Psoas muscle (tissue), 8 donors: Measurements from ENCODE around the gene TEX51. TPM values are rescaled to one million over a fixed set of nuclear protein-coding genes. Genes with fewer than 3 reads are reported as not detected.

Source experiments
- ATAC-seq, 4 donors: fragments of 200-7000 bp; cut with Tn5 transposase; one replicate each; pipeline ENCODE4 v1.9.1; 2020; ENCODE audit warnings: moderate library complexity in 3 of 4, mild to moderate bottlenecking in 2 of 4
- DNase-seq, 2 donors: peaks; one replicate each; pipeline ENCODE4 v3.0.0-alpha.2; 2020
- H3K27ac ChIP-seq: fragments of 200-600 bp; one replicate; pipeline ENCODE4 v1.8.0; 2022
- H3K27me3 ChIP-seq, 3 donors: fragments of 200-600 bp in 1 of 3; one replicate each; pipeline versions ENCODE4 v1.6.1 to v1.8.0; 2013 to 2022; ENCODE audit warnings: low read length in 2 of 3, mild to moderate bottlenecking in 2 of 3, moderate library complexity in 1 of 3; ENCODE audit not compliant: insufficient read depth in 3 of 3
- H3K36me3 ChIP-seq, 2 donors: fragments of 200-600 bp in 1 of 2; one replicate each; pipeline versions ENCODE4 v1.6.1 to v1.8.0; 2013 to 2022; ENCODE audit warnings: low read depth in 1 of 2, mild to moderate bottlenecking in 1 of 2, moderate library complexity in 1 of 2; ENCODE audit not compliant: insufficient read depth in 1 of 2
- H3K4me1 ChIP-seq: fragments of 200-600 bp; one replicate; pipeline ENCODE4 v1.8.0; 2022
- H3K4me3 ChIP-seq: fragments of 200-600 bp; one replicate; pipeline ENCODE4 v1.8.0; 2022; ENCODE audit warnings: mild to moderate bottlenecking
- H3K9me3 ChIP-seq: fragments of 200-600 bp; one replicate; pipeline ENCODE4 v1.8.0; 2022
- WGBS, 3 donors: extraction: QIAGEN DNeasy Blood & Tissue Kit; methylation state at CpG; one replicate each; pipeline versions ENCODE4 v1.1.6 to v1.1.7; 2013; 5-methylcytosine and 5-hydroxymethylcytosine counted together
- intact Hi-C, 2 donors: fragments of 100-400 bp; cut with DNase I; formaldehyde crosslinking; loops; one replicate each; pipeline versions ENCODE4 v1.11.0 to v1.14.2; 2022
- polyA plus RNA-seq, 3 donors: library from polyadenylated mRNA; stranded (reverse); fragments of 200-250 nt; gene quantifications; one replicate each; pipeline ENCODE4 v1.2.3, GENCODE V29; 2013
- total RNA-seq, 4 donors: library from RNA; stranded (reverse); fragmentation: NEBNext Ultra II Directional in 2 of 4; extraction: Animal tissue kit (Norgen Biotek cat#: 25700) in 2 of 4; gene quantifications; one replicate each; pipeline versions ENCODE4 v1.2.1 to v1.2.4, GENCODE V29; 2021 to 2023
- TF ChIP-seq, protein P1 (sequence below): fragments of 200-600 bp; IDR thresholded peaks from one replicate; pipeline ENCODE4 v1.8.0; 2022; ENCODE audit warnings: antibody characterized with exemption
- donor health status: healthy with polysubstance abuse.
- donor health status: DM: no; HTN: no; CAD: no; lungs with moderate emphysema.
- donor health status: Bipolar disorder and iron deficiency.
- donor health status: healthy.
- donor health status: DM: yes; HTN: yes; CAD: no.
- donor health status: DM: no; HTN: no; CAD: no.
- donor health status: DM: no; HTN: no; CAD: no.
- donor health status: DM: yes; HTN: yes; CAD: no.

TEX51 gene
- total and polyA plus RNA-seq, 7 donors, result not detected

DNA sequence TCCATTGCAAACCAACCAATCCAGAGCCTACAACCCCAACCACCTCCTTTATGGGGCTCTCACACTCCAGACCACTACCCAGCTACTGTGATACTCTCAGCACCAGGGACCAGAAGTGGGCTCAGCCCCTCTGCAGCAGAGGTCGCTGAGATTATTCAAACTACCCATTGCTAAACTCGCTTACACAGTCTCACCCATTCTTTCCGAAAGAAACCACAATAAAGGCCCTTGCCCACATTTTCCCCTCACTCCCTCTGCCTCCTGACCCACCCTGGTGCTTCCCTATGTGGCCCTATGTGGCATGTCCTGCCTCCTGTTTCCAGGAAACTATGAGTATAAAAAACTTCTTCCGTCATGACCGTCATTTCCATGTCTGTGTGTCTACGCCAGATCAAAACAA lies 10.7 kb downstream of the TEX51 start:
- peaks cover 0 to 2% (median 0%) of the 10 kb centered on the region in 3 donors for H3K27me3 ChIP-seq
- TF ChIP-seq, protein P1, sequence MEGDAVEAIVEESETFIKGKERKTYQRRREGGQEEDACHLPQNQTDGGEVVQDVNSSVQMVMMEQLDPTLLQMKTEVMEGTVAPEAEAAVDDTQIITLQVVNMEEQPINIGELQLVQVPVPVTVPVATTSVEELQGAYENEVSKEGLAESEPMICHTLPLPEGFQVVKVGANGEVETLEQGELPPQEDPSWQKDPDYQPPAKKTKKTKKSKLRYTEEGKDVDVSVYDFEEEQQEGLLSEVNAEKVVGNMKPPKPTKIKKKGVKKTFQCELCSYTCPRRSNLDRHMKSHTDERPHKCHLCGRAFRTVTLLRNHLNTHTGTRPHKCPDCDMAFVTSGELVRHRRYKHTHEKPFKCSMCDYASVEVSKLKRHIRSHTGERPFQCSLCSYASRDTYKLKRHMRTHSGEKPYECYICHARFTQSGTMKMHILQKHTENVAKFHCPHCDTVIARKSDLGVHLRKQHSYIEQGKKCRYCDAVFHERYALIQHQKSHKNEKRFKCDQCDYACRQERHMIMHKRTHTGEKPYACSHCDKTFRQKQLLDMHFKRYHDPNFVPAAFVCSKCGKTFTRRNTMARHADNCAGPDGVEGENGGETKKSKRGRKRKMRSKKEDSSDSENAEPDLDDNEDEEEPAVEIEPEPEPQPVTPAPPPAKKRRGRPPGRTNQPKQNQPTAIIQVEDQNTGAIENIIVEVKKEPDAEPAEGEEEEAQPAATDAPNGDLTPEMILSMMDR, result no peak
- no peak for DNase-seq
- H3K4me3 ChIP-seq, result no peak overlapping the region
- intact Hi-C loops, result no loop called here
- ATAC-seq, result no peak
- no peaks in the 10 kb centered on the region for H3K36me3 ChIP-seq
- no peaks in the 10 kb centered on the region for H3K9me3 ChIP-seq
- no peaks in the 10 kb centered on the region for H3K4me1 ChIP-seq
- H3K27ac ChIP-seq, result no peak overlapping the region
- WGBS, 3 donors, result 62 to 76% (median 72%) methylated on average over 6 of the region's 6 CpGs

DNA sequence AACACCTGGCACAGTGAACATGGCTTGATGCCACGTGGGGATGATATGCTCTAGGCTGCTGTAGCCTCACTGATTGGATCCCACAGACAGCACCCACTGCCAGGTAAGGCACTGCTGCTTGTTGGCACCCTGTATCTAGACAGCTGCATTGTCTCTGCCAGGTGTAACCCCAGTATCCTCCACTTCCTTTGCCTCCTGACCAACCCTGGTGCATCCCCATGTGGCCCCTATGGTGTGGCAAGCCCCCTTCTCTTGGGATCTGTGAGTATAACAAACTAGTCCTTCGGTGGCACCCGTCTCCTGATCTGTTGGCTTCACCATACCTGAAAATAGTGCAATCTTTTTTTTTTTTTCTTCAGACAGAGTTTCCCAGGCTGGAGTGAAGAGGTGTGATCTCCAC lies 11.1 kb downstream of the TEX51 start:
- intact Hi-C loops, result no loop called here
- H3K4me1 ChIP-seq, result no peaks in the 10 kb centered on the region
- no peak for DNase-seq
- no peaks in the 10 kb centered on the region for H3K36me3 ChIP-seq
- H3K27me3 ChIP-seq, result peaks cover 0 to 2% (median 0%) of the 10 kb centered on the region in 3 donors
- no peak for ATAC-seq
- H3K4me3 ChIP-seq, result no peak overlapping the region
- 85 to 91% (median 87%) methylated on average over 3 of the region's 3 CpGs for WGBS, 3 donors
- H3K9me3 ChIP-seq, result no peaks in the 10 kb centered on the region
- H3K27ac ChIP-seq, result no peak overlapping the region
- TF ChIP-seq, protein P1, result no peak

DNA sequence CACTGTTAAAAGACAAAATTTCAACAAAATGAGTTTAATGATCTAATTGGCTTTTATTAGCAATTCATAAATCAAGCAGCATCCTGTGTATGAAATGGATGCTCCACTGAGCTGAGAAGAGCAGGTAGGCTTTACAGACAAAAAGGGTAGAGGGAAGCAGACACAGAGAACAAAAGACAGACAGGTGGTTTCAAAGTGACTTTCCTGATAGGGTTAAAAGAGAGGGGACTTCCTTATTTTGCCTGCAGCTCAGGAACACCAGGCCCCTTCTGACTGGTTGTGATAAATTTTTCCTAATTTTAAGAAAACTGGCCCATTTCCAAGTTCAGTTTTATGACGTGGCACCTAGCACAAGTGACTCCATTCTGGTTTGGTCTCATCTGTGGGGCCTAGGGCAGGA lies 11.9 kb downstream of the TEX51 start:
- ATAC-seq (no peak), DNase-seq (no peak)
- H3K9me3 ChIP-seq, result no peaks in the 10 kb centered on the region
- intact Hi-C loops, result no loop called here
- WGBS, 3 donors, result 33 to 57% (median 40%) methylated on average over 1 of the region's 1 CpG
- H3K27me3 ChIP-seq, result peaks cover 0 to 2% (median 0%) of the 10 kb centered on the region in 3 donors
- no peaks in the 10 kb centered on the region for H3K4me1 ChIP-seq
- TF ChIP-seq, protein P1, result no peak
- no peak overlapping the region for H3K4me3 ChIP-seq
- no peak overlapping the region for H3K27ac ChIP-seq
- no peaks in the 10 kb centered on the region for H3K36me3 ChIP-seq

DNA sequence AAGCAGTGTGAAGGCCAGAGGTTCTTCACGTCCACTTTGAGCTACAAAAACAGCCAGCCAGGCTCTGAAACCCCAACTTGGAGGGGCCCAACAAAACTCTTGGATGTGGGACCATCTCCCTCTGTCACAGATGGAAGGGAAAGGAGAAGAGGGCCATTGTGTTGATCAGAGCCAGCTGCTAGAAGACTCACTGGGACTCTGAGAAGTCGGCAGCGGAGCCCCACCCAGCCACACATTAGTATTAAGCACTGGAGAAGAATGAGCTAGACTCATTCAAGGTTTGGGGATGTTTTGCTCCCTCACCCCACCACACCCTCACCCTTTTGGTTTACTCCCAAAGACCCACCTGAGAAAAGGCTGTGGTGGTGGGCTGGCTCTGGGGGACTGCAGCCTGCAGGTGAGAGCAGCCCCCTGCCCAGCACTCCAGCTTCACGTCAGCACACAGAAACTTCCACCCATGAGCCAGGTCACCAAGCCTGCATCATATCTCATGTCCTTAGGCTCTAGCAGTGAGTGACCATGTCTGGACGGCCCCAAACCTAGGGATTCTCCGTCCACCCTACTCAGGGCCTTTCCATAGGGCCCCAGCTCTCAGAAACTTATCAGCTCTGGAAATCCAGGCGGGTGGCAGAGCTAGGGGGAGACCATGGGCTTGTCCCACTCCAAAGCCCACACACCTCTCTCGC lies 12.6 kb downstream of the TEX51 start:
- Histone ChIP-seq H3K27ac (no peak overlapping the region), H3K4me1 (no peaks in the 10 kb centered on the region), H3K27me3 (peaks cover 0 to 2% (median 0%) of the 10 kb centered on the region in 3 donors), H3K36me3 (no peaks in the 10 kb centered on the region), H3K9me3 (no peaks in the 10 kb centered on the region), H3K4me3 (no peak overlapping the region)
- TF ChIP-seq, protein P1, result no peak
- no peak for DNase-seq
- WGBS, 3 donors, result 88 to 89% (median 89%) methylated on average over 8 of the region's 8 CpGs
- intact Hi-C loops, result no loop called here
- ATAC-seq, result no peak

DNA sequence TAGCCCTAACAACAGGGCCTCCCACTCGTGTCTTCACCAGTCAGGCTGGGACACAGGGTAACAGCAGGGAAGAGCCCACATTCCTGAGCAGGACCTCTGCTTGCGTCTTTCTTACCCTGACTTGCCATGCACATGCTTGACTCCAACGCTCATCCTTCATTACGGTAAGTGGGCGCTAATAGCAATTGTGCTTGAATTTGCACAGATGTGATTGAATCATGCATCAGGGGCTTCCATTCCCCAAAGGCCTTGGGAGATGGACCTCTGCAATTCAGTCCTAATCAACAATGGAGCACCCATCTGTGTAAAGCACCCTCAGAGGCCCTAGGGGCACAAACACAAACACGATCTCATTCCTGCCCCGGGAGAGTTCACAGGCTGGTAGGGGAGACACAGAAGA lies 13.5 kb downstream of the TEX51 start:
- intact Hi-C loops, result no loop called here
- Histone ChIP-seq H3K36me3 (no peaks in the 10 kb centered on the region), H3K27me3 (peaks cover 0 to 2% (median 0%) of the 10 kb centered on the region in 3 donors), H3K4me1 (no peaks in the 10 kb centered on the region), H3K4me3 (no peak overlapping the region), H3K9me3 (no peaks in the 10 kb centered on the region), H3K27ac (no peak overlapping the region)
- WGBS, 3 donors, result 82 to 83% (median 83%) methylated on average over 7 of the region's 7 CpGs
- ATAC-seq, result no peak
- no peak for DNase-seq
- TF ChIP-seq, protein P1, result no peak
